Esophagus squamous epithelium (tissue), 4 donors: Measurements from ENCODE around the gene FANCL.
"Not testable (repeated sequence)": the region's sequence is repeated elsewhere in the genome, so short reads cannot be mapped to it uniquely, and the experiment has no call there.

Experiments
- CTCF ChIP-seq, 6 experiments: fragments of 450-650 bp in 4 of 6; fragments of 200-600 bp in 2 of 6; sonication (generic) in 2 of 6; IDR thresholded peaks; one replicate each; pipeline ENCODE4 v1.5.1; 2016 to 2019; ENCODE audit warnings: antibody characterized with exemption in 6 of 6, mild to moderate bottlenecking in 4 of 6, moderate library complexity in 4 of 6
- POLR2A ChIP-seq, 4 donors: fragments of 450-650 bp; IDR thresholded peaks; one replicate each; pipeline ENCODE4 v1.6.1; 2017; ENCODE audit warnings: antibody characterized with exemption in 4 of 4, mild to moderate bottlenecking in 4 of 4, moderate library complexity in 3 of 4

GRCh38 chr2:58251331-58252201 is 10.4 kb upstream of the FANCL start:
- not testable (repeated sequence) for TF ChIP-seq CTCF, POLR2A (IDR thresholded peaks at IDR 0.05)
